ENCODE data around the gene CARD10.

- TF ChIP-seq HDGF (IDR thresholded peaks at IDR 0.05; ENCODE audit: borderline replicate concordance) (no peak), FOXA1 (IDR thresholded peaks at IDR 0.05) (no peak), LEF1 (IDR thresholded peaks at IDR 0.05; ENCODE audit: borderline replicate concordance) (no peak), ELF4 (IDR thresholded peaks at IDR 0.05) (no peak), PKNOX1 (IDR thresholded peaks at IDR 0.05) (no peak), NFRKB (IDR thresholded peaks at IDR 0.05) (no peak), SP1 (IDR thresholded peaks at IDR 0.05) (no peak), CTBP1 (IDR thresholded peaks at IDR 0.05; ENCODE audit: borderline replicate concordance) (no peak), TARDBP (IDR thresholded peaks at IDR 0.05) (no peak), FOXK2 (IDR thresholded peaks at IDR 0.05) (no peak), ARNT (IDR thresholded peaks at IDR 0.05) (no peak), ZNF384 (IDR thresholded peaks at IDR 0.05) (no peak), BHLHE40 (IDR thresholded peaks at IDR 0.05; ENCODE audit: borderline replicate concordance) (no peak)
Observed at GRCh38 chr22:37462436-37462835, 56.8 kb downstream of the CARD10 start.
